VCaP (cell line): ENCODE measurements around the gene GCNA.

Experiments
- H3K27ac ChIP-seq: fragments of 450-650 bp; 2 replicates; pipeline ENCODE4 v1.5.1; 2017
- TF ChIP-seq, protein P1 (sequence below): fragments of 450-650 bp; conservative IDR thresholded peaks from 2 replicates; pipeline ENCODE4 v1.5.1; 2017; ENCODE audit warnings: mild to moderate bottlenecking, moderate library complexity

Gene GCNA

DNA sequence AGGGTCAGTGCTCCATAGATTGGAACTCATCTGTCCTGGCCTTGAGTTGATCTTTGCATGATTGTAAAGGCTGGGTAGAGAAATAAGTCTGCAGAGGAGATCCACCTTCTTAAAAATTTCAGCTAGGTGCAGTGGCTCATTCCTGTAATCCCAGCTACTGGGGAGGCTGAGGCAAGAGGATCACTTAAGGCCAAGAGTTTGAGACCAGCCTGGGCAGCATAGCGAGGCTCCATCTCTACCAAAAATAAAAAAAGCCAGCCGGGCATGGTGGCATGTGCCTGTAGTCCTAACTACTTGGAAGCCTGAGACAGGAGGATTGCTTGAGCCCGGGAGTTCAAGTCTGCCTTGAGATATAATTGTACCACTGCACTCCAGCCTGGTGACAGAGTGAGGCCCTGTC lies 40.5 kb downstream of the GCNA start:
- TF ChIP-seq, protein P1, sequence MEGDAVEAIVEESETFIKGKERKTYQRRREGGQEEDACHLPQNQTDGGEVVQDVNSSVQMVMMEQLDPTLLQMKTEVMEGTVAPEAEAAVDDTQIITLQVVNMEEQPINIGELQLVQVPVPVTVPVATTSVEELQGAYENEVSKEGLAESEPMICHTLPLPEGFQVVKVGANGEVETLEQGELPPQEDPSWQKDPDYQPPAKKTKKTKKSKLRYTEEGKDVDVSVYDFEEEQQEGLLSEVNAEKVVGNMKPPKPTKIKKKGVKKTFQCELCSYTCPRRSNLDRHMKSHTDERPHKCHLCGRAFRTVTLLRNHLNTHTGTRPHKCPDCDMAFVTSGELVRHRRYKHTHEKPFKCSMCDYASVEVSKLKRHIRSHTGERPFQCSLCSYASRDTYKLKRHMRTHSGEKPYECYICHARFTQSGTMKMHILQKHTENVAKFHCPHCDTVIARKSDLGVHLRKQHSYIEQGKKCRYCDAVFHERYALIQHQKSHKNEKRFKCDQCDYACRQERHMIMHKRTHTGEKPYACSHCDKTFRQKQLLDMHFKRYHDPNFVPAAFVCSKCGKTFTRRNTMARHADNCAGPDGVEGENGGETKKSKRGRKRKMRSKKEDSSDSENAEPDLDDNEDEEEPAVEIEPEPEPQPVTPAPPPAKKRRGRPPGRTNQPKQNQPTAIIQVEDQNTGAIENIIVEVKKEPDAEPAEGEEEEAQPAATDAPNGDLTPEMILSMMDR = no peak
- H3K27ac ChIP-seq = no peak overlapping the region

DNA sequence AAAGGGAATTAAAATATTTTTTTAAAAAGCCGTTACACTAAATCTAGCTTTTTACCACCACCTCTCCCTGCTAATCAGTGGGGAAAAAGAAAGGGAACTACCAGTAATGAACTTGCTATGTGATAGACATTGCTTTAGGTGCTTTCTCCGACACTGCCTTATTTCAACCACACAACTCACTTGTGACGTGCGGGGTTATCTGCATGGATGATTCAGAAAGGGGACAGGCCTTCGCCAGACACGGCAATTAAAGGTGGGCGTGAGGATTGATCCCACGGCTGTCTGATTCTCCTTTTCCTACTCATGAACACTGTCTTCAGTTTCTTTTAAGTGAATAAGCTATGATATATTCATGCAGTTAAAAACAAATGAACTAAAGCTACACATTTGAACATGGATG lies 41.0 kb downstream of the GCNA start:
- TF ChIP-seq, protein P1 = no peak

DNA sequence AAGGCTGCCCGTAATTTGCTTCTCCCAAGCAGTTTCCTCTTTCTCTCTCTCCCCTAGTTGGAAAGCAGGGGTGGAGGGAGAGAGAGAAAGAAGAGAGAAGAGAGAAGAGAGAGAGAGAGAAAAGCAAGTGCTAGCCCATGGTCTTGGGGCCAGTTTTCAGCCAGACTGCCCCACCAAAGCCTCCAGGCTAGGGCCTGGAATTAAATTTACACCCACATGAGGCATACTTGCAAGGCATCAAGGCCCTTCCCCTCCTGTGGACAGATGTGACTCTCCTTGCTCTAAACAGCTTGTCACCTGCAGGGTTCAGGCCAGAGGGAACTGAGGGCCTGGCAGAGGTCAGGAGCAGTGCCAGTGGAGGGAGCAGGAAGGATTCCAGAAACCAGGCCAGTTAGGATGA lies 41.7 kb downstream of the GCNA start:
- H3K27ac ChIP-seq = no peak overlapping the region
- TF ChIP-seq, protein P1 = no peak

More for the DNA sequence above, 41.0 kb downstream of the GCNA start:
- H3K27ac ChIP-seq = no peak overlapping the region

DNA sequence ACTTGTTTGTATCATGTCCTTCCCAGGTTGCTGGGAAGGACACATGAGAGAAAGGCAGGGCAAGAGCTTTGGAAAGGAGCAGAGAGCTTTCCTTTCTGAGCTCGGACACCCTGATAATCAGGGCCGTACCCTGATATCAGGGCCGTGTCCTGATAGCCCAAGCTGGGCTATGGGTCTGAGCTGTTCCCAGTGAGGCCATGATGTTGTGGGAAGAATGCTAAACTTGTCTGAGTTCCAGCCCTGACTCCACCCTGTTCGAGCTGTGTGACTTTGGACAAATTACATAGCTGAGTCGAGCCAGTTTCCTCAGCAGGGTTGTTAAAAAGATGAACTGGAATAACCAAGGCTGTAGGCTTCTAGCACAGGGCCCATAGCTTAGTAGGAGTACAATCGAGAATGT lies 43.4 kb downstream of the GCNA start:
- TF ChIP-seq, protein P1 = no peak
- no peak overlapping the region for H3K27ac ChIP-seq

DNA sequence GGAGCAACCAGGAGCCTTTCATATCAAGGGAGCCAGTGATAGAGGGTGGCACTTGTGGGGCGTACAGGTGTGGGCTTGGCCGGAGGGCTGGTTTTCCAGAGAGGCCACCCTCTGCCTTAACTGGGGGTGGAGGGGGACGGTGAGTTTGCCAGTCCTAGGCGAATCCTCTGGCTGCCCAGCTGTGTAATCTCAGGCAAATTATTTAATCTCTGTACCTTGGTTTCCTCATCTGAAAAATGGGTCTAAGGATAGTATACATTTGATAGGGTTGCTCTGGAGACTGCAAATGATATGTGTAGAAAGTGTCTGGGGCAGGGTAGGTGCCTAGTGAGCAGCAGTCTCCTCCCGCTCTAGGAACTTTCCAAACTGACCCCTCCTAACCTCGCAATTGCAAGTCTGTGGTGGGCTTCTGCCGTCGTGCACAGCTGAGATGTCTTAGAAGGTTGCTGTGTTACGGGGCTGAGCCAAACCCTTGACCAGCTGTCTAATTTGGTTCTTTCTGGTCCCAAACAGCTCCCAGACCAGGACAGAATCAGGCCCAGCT lies 43.9 kb downstream of the GCNA start:
- TF ChIP-seq, protein P1 = no peak
- H3K27ac ChIP-seq = no peak overlapping the region

DNA sequence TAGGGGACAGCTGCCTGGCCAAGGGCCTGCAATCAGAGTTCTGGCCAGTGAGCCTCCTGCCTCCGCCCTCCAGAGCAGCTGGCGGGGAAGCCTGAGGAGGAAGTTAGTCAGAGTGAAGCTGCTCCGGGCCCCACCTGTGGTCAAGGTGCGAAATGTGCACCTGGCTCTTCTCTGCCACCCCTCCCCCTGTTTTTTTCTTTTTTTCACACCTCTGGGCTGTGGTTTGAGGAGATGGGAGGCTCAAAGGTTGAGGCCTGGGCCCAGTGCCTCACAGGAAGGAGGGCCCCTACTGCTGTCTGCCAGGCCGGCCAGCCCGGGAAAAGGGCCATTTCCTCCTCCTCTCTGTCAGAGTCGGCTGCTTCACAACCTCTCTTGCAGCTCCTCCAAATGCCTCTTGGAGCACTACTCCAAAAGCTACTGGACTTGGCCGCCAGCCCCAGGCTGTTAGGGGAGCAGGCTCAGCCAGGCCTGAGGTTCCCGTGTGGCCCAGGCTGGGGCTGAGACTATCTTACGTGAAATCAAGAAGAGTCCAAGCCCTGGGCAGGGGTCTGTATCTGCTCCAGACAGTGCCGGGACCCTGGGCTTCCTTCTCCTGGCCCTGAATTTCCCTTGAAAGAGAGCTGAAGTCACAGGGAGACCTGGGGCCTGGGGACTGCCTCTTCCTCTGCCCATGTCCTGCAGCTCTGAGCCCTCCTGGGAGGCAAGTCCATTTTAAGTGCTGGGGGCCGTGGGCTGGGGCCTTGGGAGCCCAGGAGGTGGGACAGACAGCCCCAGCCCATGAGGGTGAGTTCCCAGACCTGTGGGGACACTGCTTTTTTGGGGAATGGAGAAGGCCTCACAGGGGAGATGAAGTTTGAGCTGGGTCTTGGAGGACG lies 44.6 kb downstream of the GCNA start:
- H3K27ac ChIP-seq = no peak overlapping the region
- TF ChIP-seq, protein P1 = no peak

DNA sequence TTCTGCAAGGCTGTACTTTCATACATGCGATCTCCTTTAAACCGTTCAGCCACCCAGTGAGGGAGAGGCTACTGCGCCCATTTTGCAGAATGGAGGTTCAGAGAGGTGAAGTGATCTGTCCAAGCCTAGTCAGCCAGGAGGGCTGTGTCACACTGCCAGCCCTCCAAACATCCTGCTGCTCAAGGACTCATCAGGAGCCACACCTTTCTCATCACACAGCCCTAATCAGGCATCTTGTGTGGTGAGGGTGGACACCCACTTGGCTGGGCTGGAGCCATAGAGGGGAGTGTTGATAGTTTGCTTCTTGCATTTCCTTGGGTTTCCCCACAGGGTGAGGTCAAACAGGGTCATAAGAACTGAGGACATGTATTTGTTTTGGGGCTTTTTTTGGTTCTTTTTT lies 45.5 kb downstream of the GCNA start:
- H3K27ac ChIP-seq = no peak overlapping the region

More for the DNA sequence above, 45.5 kb downstream of the GCNA start:
- TF ChIP-seq, protein P1 = no peak
